SK-N-SH treated with all-trans-retinoic acid at 6 μM for 48 hours (cell line): ENCODE data around the gene MACROH2A2.

Experiments
- ATAC-seq: fragments of 200-7000 bp; cut with Tn5 transposase; 3 replicates; pipeline ENCODE4 v1.9.1; 2020; ENCODE audit warnings: mild to moderate bottlenecking, moderate library complexity
- ARNTL ChIP-seq: fragments of 450-650 bp; formaldehyde crosslinking; IDR thresholded peaks from 2 replicates; pipeline ENCODE4 v1.5.0; 2020; ENCODE audit warnings: low read depth, mild to moderate bottlenecking, moderate library complexity, borderline replicate concordance
- BACH2 ChIP-seq: fragments of 250-450 bp; sonication (Bioruptor Pico); IDR thresholded peaks from 2 replicates; pipeline ENCODE4 v1.9.0; 2021; ENCODE audit warnings: mild to moderate bottlenecking, borderline replicate concordance
- CREB5 ChIP-seq: fragments of 250-450 bp; sonication (Bioruptor Pico); IDR thresholded peaks from 2 replicates; pipeline ENCODE4 v1.5.1; 2020; ENCODE audit warnings: low read depth, mild to moderate bottlenecking, moderate library complexity
- CSDC2 ChIP-seq: fragments of 250-450 bp; sonication (Bioruptor Pico); IDR thresholded peaks from 2 replicates; pipeline ENCODE4 v1.5.0; 2020; ENCODE audit warnings: mild to moderate bottlenecking, moderate library complexity
- ESRRG ChIP-seq: fragments of 250-450 bp; sonication (Bioruptor Pico); IDR thresholded peaks from 2 replicates; pipeline ENCODE4 v1.6.1; 2021; ENCODE audit warnings: mild to moderate bottlenecking
- GLIS3 ChIP-seq: fragments of 250-450 bp; sonication (Bioruptor Pico); IDR thresholded peaks from 2 replicates; pipeline ENCODE4 v1.5.0; 2020; ENCODE audit warnings: mild to moderate bottlenecking, moderate library complexity
- ISL1 ChIP-seq: fragments of 250-450 bp; sonication (Bioruptor Pico); IDR thresholded peaks from 2 replicates; pipeline ENCODE4 v2.1.2; 2022; ENCODE audit warnings: mild to moderate bottlenecking, moderate library complexity
- OSR1 ChIP-seq: fragments of 250-450 bp; sonication (Bioruptor Pico); IDR thresholded peaks from 2 replicates; pipeline ENCODE4 v1.8.0; 2022; ENCODE audit warnings: moderate library complexity, mild to moderate bottlenecking, inconsistent platforms
- PPARA ChIP-seq: fragments of 250-450 bp; sonication (Bioruptor Pico); IDR thresholded peaks from 2 replicates; pipeline ENCODE4 v1.5.0; 2020; ENCODE audit warnings: mild to moderate bottlenecking, borderline replicate concordance
- RARB ChIP-seq: fragments of 250-450 bp; sonication (Bioruptor Pico); IDR thresholded peaks from 2 replicates; pipeline ENCODE4 v1.8.0; 2021; ENCODE audit warnings: mild to moderate bottlenecking, moderate library complexity
- SNAI2 ChIP-seq: fragments of 250-450 bp; sonication (Bioruptor Pico); IDR thresholded peaks from 2 replicates; pipeline ENCODE4 v1.5.0; 2020; ENCODE audit warnings: mild to moderate bottlenecking, moderate library complexity
- TCF4 ChIP-seq: fragments of 250-450 bp; sonication (Bioruptor Pico); IDR thresholded peaks from 2 replicates; pipeline ENCODE4 v1.8.0; 2021; ENCODE audit warnings: mild to moderate bottlenecking, moderate library complexity, borderline replicate concordance
- TOX ChIP-seq: fragments of 250-450 bp; sonication (Bioruptor Pico); IDR thresholded peaks from 2 replicates; pipeline ENCODE4 v1.8.0; 2021; ENCODE audit warnings: mild to moderate bottlenecking, moderate library complexity, borderline replicate concordance
- ZC3H10 ChIP-seq: fragments of 250-450 bp; sonication (Bioruptor Pico); IDR thresholded peaks from 2 replicates; pipeline ENCODE4 v1.5.1; 2021; ENCODE audit warnings: mild to moderate bottlenecking, moderate library complexity
- ZFP30 ChIP-seq: fragments of 450-650 bp; formaldehyde crosslinking; IDR thresholded peaks from 2 replicates; pipeline ENCODE4 v1.5.0; 2022; ENCODE audit warnings: mild to moderate bottlenecking, moderate library complexity
- ZNF565 ChIP-seq: fragments of 450-650 bp; formaldehyde crosslinking; conservative IDR thresholded peaks from 2 replicates; pipeline ENCODE4 v1.5.0; 2020; ENCODE audit warnings: low read depth, mild to moderate bottlenecking, moderate library complexity
- ZNF70 ChIP-seq: fragments of 450-650 bp; formaldehyde crosslinking; IDR thresholded peaks from 2 replicates; pipeline ENCODE4 v1.5.0; 2020; ENCODE audit warnings: mild to moderate bottlenecking, moderate library complexity
- ZNF8 ChIP-seq: fragments of 450-650 bp; formaldehyde crosslinking; IDR thresholded peaks from 2 replicates; pipeline ENCODE4 v1.5.0; 2020; ENCODE audit warnings: mild to moderate bottlenecking, moderate library complexity
- TF ChIP-seq, protein P1 (sequence below): fragments of 250-450 bp; sonication (Bioruptor Pico); IDR thresholded peaks from 2 replicates; pipeline ENCODE4 v1.8.0; 2020; ENCODE audit warnings: mild to moderate bottlenecking, moderate library complexity, borderline replicate concordance
- TF ChIP-seq, protein P2 (sequence below): fragments of 250-450 bp; sonication (Bioruptor Pico); IDR thresholded peaks from 2 replicates; pipeline ENCODE4 v1.5.1; 2021; ENCODE audit warnings: mild to moderate bottlenecking, moderate library complexity
- TF ChIP-seq, protein P3 (sequence below): fragments of 250-450 bp; sonication (Bioruptor Pico); IDR thresholded peaks from 2 replicates; pipeline ENCODE4 v1.8.0; 2021; ENCODE audit warnings: low read depth, mild to moderate bottlenecking, moderate library complexity, borderline replicate concordance
- TF ChIP-seq, protein P4 (sequence below): fragments of 250-450 bp; sonication (Bioruptor Pico); IDR thresholded peaks from 2 replicates; pipeline ENCODE4 v1.5.0; 2020; ENCODE audit warnings: mild to moderate bottlenecking, moderate library complexity

Gene MACROH2A2

GRCh38 chr10:70067586-70067985 is 14.9 kb downstream of the MACROH2A2 start (continued):
- TF ChIP-seq, protein P1, sequence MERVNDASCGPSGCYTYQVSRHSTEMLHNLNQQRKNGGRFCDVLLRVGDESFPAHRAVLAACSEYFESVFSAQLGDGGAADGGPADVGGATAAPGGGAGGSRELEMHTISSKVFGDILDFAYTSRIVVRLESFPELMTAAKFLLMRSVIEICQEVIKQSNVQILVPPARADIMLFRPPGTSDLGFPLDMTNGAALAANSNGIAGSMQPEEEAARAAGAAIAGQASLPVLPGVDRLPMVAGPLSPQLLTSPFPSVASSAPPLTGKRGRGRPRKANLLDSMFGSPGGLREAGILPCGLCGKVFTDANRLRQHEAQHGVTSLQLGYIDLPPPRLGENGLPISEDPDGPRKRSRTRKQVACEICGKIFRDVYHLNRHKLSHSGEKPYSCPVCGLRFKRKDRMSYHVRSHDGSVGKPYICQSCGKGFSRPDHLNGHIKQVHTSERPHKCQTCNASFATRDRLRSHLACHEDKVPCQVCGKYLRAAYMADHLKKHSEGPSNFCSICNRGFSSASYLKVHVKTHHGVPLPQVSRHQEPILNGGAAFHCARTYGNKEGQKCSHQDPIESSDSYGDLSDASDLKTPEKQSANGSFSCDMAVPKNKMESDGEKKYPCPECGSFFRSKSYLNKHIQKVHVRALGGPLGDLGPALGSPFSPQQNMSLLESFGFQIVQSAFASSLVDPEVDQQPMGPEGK (CRISPR knock-in tag): no peak
- TF ChIP-seq ZNF8 (CRISPR knock-in tag) (no peak), CREB5 (no peak), GLIS3 (no peak), ISL1 (CRISPR knock-in tag) (no peak), CSDC2 (CRISPR knock-in tag) (no peak), ESRRG (CRISPR knock-in tag) (no peak), ZFP30 (CRISPR knock-in tag) (no peak)
- TF ChIP-seq, protein P2, sequence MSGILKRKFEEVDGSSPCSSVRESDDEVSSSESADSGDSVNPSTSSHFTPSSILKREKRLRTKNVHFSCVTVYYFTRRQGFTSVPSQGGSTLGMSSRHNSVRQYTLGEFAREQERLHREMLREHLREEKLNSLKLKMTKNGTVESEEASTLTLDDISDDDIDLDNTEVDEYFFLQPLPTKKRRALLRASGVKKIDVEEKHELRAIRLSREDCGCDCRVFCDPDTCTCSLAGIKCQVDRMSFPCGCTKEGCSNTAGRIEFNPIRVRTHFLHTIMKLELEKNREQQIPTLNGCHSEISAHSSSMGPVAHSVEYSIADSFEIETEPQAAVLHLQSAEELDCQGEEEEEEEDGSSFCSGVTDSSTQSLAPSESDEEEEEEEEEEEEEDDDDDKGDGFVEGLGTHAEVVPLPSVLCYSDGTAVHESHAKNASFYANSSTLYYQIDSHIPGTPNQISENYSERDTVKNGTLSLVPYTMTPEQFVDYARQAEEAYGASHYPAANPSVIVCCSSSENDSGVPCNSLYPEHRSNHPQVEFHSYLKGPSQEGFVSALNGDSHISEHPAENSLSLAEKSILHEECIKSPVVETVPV (CRISPR knock-in tag): no peak

GRCh38 chr10:70068925-70069324 is 16.3 kb downstream of the MACROH2A2 start:
- TF ChIP-seq ISL1 (CRISPR knock-in tag) (no peak), SNAI2 (CRISPR knock-in tag) (no peak), BACH2 (CRISPR knock-in tag) (no peak), ZC3H10 (CRISPR knock-in tag) (no peak), GLIS3 (no peak), OSR1 (CRISPR knock-in tag) (no peak), ZNF565 (no peak), TCF4 (CRISPR knock-in tag) (no peak), PPARA (CRISPR knock-in tag) (no peak), ZNF8 (CRISPR knock-in tag) (no peak), ZFP30 (CRISPR knock-in tag) (no peak), RARB (CRISPR knock-in tag) (no peak), CREB5 (no peak), TOX (CRISPR knock-in tag) (no peak), ZNF70 (CRISPR knock-in tag) (no peak), ARNTL (CRISPR knock-in tag) (no peak), CSDC2 (CRISPR knock-in tag) (no peak)
- TF ChIP-seq, protein P3, sequence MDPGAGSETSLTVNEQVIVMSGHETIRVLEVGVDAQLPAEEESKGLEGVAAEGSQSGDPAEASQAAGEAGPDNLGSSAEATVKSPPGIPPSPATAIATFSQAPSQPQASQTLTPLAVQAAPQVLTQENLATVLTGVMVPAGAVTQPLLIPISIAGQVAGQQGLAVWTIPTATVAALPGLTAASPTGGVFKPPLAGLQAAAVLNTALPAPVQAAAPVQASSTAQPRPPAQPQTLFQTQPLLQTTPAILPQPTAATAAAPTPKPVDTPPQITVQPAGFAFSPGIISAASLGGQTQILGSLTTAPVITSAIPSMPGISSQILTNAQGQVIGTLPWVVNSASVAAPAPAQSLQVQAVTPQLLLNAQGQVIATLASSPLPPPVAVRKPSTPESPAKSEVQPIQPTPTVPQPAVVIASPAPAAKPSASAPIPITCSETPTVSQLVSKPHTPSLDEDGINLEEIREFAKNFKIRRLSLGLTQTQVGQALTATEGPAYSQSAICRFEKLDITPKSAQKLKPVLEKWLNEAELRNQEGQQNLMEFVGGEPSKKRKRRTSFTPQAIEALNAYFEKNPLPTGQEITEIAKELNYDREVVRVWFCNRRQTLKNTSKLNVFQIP (CRISPR knock-in tag): no peak
- TF ChIP-seq, protein P4, sequence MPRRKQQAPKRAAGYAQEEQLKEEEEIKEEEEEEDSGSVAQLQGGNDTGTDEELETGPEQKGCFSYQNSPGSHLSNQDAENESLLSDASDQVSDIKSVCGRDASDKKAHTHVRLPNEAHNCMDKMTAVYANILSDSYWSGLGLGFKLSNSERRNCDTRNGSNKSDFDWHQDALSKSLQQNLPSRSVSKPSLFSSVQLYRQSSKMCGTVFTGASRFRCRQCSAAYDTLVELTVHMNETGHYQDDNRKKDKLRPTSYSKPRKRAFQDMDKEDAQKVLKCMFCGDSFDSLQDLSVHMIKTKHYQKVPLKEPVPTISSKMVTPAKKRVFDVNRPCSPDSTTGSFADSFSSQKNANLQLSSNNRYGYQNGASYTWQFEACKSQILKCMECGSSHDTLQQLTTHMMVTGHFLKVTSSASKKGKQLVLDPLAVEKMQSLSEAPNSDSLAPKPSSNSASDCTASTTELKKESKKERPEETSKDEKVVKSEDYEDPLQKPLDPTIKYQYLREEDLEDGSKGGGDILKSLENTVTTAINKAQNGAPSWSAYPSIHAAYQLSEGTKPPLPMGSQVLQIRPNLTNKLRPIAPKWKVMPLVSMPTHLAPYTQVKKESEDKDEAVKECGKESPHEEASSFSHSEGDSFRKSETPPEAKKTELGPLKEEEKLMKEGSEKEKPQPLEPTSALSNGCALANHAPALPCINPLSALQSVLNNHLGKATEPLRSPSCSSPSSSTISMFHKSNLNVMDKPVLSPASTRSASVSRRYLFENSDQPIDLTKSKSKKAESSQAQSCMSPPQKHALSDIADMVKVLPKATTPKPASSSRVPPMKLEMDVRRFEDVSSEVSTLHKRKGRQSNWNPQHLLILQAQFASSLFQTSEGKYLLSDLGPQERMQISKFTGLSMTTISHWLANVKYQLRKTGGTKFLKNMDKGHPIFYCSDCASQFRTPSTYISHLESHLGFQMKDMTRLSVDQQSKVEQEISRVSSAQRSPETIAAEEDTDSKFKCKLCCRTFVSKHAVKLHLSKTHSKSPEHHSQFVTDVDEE: no peak

More at GRCh38 chr10:70068925-70069324, 16.3 kb downstream of the MACROH2A2 start:
- no peak for ATAC-seq
